Nephron (organoid): ENCODE data around the gene PRKAG2.

Experiments
- H3K27ac Mint-ChIP-seq, 3 experiments: 2 replicates each; pipeline ENCODE4 v1.8.0; 2020; ENCODE audit warnings: mixed read lengths in 3 of 3, mild to moderate bottlenecking in 2 of 3, moderate library complexity in 1 of 3
- H3K27me3 Mint-ChIP-seq: 2 replicates; pipeline ENCODE4 v1.8.0; 2021; ENCODE audit warnings: low read depth, mild to moderate bottlenecking, moderate library complexity, mixed read lengths
- H3K36me3 Mint-ChIP-seq: 2 replicates; pipeline ENCODE4 v1.8.0; 2020; ENCODE audit warnings: low read depth, mixed read lengths
- H3K4me1 Mint-ChIP-seq: 2 replicates; pipeline ENCODE4 v1.8.0; 2020; ENCODE audit warnings: mixed read lengths
- H3K4me3 Mint-ChIP-seq, 3 experiments: 2 replicates each; pipeline ENCODE4 v1.8.0; 2020; ENCODE audit warnings: mild to moderate bottlenecking in 3 of 3, mixed read lengths in 3 of 3, moderate library complexity in 2 of 3
- H3K9me3 Mint-ChIP-seq: 2 replicates; pipeline ENCODE4 v1.8.0; 2020; ENCODE audit warnings: mixed read lengths
- CTCF ChIP-seq, 3 experiments: fragments of 200-600 bp; sonication (generic); IDR thresholded peaks; one replicate each; pipeline ENCODE4 v1.5.0; 2021; ENCODE audit warnings: antibody characterized with exemption in 3 of 3; ENCODE audit not compliant: unreplicated experiment in 3 of 3

PRKAG2 gene

DNA sequence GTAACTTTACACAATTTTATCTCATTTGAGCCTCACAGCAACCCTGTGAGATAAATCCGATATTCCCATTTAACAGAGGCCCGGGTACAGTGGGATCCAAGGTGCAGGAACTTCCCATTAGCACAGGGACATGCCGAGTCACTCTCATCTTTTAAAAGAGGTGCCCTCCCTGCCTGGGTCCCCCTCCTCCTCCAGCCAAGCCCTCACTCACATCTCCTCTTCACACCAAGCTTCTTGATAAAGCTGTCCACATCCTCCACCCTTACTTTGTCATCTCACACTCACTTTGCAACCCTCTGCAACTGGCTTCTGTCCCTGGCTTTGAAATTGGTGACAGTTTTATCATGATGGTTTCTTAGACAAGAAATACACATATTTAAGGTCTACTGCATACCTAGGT, 212.6 kb downstream of the PRKAG2 start:
- H3K4me1 Mint-ChIP-seq: peaks cover 14% of the 10 kb centered on the region
- H3K36me3 Mint-ChIP-seq: peaks cover 3% of the 10 kb centered on the region
- peaks cover 16% of the 10 kb centered on the region for H3K27me3 Mint-ChIP-seq
- H3K27ac Mint-ChIP-seq: peak overlapping the region in 1 of 3 experiments; percentile 77
- peaks cover 8% of the 10 kb centered on the region for H3K9me3 Mint-ChIP-seq
- no peak for TF ChIP-seq CTCF (IDR thresholded peaks at IDR 0.05; ENCODE audit: unreplicated experiment in 3 of 3)
- no peak overlapping the region for H3K4me3 Mint-ChIP-seq

DNA sequence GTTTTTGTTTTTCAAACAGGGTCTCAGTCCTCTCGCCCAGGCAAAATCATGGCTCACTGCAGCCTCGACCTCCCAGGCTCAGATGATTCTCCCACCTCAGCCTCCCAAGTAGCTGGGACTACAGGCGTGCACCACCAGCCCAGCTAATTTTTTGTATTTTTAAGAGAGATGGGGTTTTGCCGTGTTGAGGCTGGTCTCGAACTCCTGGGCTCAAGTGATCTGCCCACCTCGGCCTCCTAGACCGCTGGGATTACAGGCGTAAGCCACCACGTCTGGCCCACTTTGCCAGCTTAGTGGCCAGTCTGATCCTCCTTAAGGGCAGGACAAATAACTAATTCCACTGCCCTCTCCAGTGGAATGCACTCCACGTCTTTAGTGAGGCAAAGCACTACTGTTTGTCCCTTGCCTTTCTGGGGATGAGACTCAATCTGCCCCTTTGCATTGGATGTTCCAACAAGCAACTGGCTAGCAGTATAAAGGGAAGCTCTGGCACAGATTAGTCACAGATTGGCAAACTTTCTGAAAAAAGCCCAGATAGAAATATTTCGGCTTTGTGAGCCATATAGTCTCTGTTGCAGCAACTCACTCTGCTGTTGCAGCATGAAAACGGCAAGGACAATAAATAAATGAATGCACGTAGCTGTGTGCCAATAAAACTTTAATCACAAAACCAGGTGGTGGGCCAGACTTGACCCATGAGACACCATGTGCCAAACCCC, 213.4 kb downstream of the PRKAG2 start:
- Mint-ChIP-seq H3K9me3 (peaks cover 8% of the 10 kb centered on the region), H3K27me3 (peaks cover 18% of the 10 kb centered on the region), H3K4me3 (no peak overlapping the region), H3K4me1 (peaks cover 14% of the 10 kb centered on the region), H3K27ac (no peak overlapping the region), H3K36me3 (peaks cover 3% of the 10 kb centered on the region)
- TF ChIP-seq CTCF (IDR thresholded peaks at IDR 0.05; ENCODE audit: unreplicated experiment in 3 of 3): no peak

DNA sequence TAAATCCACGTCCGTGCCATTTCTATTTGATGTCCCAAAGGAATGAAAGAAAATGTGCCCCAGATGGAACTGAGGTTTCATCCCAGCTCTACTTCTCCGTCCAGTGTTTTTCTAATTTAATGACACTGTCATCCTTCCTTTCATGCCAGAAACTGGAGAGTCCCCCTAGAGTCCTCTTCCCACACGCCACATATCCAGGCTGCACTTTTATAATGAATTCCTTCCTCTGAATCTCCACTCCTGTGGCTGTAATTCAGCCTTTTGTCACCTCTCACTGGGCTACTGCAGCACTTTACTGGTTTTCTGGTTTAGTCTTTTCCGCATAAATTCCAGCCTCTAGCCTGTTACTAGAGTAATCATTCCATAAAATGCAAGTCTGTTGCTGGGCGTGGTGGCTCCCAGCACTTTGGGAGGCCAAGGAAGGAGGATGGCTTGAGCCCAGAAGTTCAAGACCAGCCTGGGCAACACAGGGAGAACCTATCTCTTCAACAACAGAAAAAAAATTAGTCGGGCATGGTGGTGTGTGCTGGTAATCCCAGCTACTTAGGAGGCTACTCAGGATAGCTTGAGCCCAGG, 214.6 kb downstream of the PRKAG2 start:
- Mint-ChIP-seq H3K27ac (peak overlapping the region; percentile 57 to 90 (median 73)), H3K36me3 (no peaks in the 10 kb centered on the region), H3K4me1 (peaks cover 14% of the 10 kb centered on the region), H3K4me3 (peak overlapping the region in 1 of 3 experiments; percentile 4), H3K27me3 (peaks cover 15% of the 10 kb centered on the region), H3K9me3 (peaks cover 3% of the 10 kb centered on the region)
- no peak for TF ChIP-seq CTCF (IDR thresholded peaks at IDR 0.05; ENCODE audit: unreplicated experiment in 3 of 3)

DNA sequence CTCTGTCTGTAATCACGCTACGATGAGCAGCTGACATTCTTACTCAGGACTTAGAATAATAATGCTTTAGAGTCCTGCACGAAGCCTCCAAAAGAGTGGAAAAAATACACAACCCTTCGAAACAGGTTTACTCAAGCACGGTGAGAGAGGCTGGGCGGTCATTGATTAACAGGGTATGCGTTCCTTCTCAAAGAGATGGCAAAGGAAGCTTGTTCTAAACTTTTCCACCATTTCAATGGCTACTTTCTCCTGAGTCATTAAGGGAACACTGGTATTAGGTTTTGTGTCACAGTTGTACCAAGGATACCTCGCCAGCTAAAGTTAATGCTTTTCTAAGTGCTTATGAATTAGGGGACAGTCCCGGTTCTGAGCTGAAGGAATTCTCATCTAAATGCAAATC, 215.3 kb downstream of the PRKAG2 start:
- Mint-ChIP-seq H3K4me1 (peaks cover 9% of the 10 kb centered on the region), H3K4me3 (no peak overlapping the region), H3K9me3 (no peaks in the 10 kb centered on the region), H3K36me3 (no peaks in the 10 kb centered on the region), H3K27ac (peak overlapping the region; percentile 57 to 90 (median 73)), H3K27me3 (peaks cover 15% of the 10 kb centered on the region)
- no peak for TF ChIP-seq CTCF (IDR thresholded peaks at IDR 0.05; ENCODE audit: unreplicated experiment in 3 of 3)

- no peaks in the 10 kb centered on the region for H3K9me3 Mint-ChIP-seq
- H3K4me3 Mint-ChIP-seq: no peak overlapping the region
- peak overlapping the region in 2 of 3 experiments; percentile 73 to 90 for H3K27ac Mint-ChIP-seq
- H3K4me1 Mint-ChIP-seq: peaks cover under 1% of the 10 kb centered on the region
- no peaks in the 10 kb centered on the region for H3K36me3 Mint-ChIP-seq
- H3K27me3 Mint-ChIP-seq: peaks cover 21% of the 10 kb centered on the region
- no peak for TF ChIP-seq CTCF (IDR thresholded peaks at IDR 0.05; ENCODE audit: unreplicated experiment in 3 of 3)
Measured at GRCh38 chr7:151660141-151660540, 216.8 kb downstream of the PRKAG2 start.

GRCh38 chr7:151659219-151659618, 217.7 kb downstream of the PRKAG2 start:
- TF ChIP-seq CTCF (IDR thresholded peaks at IDR 0.05; ENCODE audit: unreplicated experiment in 3 of 3): no peak
- Mint-ChIP-seq H3K36me3 (no peaks in the 10 kb centered on the region), H3K27ac (peak overlapping the region in 2 of 3 experiments; percentile 14 to 90), H3K4me3 (no peak overlapping the region), H3K9me3 (no peaks in the 10 kb centered on the region), H3K4me1 (no peaks in the 10 kb centered on the region), H3K27me3 (peaks cover 24% of the 10 kb centered on the region)
